NCI-H187 (cell line): Measurements from ENCODE around the gene EVL.
"Not testable (repeated sequence)": the region's sequence is repeated elsewhere in the genome, so short reads cannot be mapped to it uniquely, and the experiment has no call there.

Source experiments
- DNase-seq, 2 experiments: peaks; one replicate each; lab custom pipeline; 2025; lab: John Stamatoyannopoulos, UW

The EVL gene

DNA sequence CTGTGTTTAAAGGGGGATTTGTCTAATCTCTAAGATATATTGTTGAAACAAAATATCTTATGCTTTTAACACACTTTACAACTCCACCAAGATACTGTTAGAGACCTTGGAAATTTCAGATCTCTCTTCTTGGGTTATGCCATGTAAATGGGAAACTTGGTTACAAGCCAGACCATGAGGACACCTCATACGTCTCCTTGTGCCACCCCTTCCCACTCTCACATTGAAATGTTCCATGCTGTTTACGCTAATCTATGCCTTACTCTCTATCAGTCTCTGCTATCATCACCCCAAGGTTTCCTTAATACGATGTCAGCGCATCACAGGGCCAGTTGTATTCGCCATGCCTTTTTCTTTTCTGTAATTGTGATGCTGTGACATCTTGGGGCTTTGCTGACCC lies 107.6 kb downstream of the EVL start:
- no peak for DNase-seq

DNA sequence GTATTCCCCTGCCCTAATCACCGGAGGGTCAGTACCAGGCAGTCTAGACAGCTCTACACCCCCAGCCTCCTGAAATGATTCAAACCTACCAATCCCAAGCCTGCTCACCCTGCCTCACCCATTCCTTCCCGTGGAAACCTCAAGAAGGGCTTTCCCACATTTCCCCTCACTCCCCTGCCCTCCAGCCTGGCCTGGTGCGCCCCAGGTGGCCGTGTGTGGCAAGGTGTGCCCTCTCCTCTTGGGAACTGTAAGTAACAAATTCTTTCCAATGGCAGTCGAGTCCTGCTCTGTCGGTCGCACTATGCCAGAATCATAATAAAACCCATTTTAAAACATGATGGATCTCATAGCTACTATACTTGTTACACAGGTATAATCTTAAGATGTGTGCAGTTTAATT lies 108.1 kb downstream of the EVL start:
- DNase-seq, result no peak

DNA sequence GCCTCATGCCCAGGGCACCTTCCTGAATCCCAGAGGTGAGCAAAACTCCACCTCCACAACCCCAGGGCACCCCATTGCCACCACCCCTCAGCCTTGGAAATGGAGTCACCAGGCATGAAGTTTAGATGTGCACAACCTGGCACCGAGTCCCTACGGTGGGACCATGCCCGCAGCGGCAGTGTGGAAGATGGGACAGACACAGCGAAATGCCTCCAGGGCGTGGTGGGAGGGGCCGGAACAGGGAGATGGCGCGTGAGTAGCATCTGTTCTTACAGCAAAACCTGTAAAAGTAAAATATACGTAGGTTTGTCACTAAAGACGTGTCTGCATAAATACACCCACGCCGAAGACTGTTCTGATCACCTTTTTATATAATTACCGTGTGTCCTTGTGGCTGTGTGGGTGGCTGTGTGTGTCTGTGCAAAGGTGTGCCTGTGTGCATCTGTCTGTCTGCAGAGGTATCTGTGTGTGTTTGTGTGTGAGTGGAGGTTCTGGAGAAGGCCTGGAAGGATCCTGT lies 111.6 kb downstream of the EVL start:
- DNase-seq, result no peak

DNA sequence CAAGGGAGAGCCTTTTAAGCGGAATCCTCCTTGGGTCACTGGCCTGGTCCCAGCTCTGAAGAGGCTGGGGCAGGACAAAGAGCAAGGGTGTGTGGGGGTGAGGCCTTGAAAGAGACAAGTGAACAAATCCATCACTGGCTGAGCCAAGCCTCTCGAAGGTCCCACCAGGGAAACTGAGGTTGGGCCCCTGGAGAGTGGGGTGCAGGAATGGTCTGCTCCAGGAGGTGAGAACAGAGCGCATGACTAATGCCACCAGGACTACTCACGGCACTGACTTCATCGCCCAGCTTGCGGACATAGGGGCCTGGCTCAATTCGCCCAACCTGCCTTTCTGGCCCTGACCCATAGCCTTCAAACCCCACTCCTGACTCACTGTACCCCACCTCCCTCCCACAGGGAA lies 113.5 kb downstream of the EVL start:
- no peak for DNase-seq

DNA sequence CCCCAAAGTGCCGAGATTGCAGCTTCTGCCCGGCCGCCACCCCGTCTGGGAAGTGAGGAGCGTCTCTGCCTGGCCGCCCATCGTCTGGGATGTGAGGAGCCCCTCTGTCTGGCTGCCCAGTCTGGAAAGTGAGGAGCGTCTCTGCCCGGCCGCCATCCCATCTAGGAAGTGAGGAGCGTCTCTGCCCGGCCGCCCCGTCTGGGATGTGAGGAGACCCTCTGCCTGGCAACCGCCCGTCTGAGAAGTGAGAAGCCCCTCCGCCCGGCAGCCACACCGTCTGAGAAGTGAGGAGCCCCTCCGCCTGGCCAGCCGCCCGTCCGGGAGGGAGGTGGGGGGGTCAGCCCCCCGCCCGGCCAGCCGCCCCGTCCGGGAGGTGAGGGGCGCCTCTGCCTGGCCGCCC lies 115.4 kb downstream of the EVL start:
- DNase-seq, result not testable (repeated sequence)

DNA sequence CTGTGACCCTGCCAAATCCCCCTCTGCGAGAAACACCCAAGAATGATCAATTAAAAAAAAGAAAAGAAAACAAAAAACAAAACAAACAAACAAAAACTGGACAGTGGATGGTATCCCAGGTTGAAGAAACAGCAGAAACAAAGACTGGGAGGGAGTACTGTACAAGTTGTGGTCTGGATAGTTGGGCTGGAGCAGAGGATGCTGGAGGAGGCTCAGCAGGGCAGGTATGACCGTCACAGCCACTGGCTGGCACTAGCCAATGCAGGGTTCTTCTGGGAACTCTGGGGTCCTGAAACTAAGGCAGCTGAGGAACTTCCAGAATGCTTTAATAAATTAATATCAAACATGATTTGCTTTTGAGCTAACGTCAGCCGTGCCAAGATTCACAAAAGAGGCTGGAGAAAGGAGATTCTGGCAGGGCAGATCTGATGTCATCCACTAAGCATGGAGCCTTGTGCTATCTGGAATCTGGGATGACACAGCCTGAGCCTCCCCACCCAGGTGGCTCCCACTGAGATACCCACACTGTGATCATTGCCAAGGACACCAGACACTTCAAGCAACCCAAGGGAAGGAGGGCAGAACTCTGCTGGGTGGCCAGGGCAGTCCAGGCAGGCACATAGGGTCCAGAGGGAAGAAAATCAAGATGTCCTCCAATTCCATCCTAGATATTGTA lies 116.8 kb downstream of the EVL start:
- DNase-seq, result not testable (repeated sequence)

DNA sequence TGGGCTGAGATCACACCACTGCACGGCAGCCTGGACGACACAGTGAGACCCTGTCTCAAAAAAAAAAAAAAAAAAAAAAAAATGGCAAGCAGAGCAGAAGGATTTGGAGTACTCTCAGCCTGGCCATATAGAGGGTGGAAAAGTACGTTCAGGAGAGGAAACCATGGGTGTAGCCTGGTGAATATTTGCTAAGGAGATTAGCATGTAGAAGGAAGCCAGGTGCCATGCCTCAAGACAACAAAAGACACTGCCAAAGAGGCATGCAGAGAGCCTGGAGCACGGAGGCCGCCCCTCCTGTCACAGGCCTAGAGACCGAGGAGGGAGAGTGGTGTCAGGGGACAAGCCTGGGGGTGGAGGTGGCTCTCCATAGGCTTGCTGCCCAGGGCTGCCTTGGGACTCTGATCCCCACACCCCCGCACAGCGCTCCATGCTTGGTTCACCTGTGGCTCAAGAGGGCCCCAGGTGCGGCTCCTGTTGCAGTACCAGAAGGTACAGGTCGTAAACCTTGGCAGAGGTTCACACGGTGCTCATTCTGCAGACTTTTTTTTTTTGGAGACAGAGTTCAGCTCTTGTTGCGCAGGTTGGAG lies 122.1 kb downstream of the EVL start:
- DNase-seq, result peak; percentile 33 to 39

DNA sequence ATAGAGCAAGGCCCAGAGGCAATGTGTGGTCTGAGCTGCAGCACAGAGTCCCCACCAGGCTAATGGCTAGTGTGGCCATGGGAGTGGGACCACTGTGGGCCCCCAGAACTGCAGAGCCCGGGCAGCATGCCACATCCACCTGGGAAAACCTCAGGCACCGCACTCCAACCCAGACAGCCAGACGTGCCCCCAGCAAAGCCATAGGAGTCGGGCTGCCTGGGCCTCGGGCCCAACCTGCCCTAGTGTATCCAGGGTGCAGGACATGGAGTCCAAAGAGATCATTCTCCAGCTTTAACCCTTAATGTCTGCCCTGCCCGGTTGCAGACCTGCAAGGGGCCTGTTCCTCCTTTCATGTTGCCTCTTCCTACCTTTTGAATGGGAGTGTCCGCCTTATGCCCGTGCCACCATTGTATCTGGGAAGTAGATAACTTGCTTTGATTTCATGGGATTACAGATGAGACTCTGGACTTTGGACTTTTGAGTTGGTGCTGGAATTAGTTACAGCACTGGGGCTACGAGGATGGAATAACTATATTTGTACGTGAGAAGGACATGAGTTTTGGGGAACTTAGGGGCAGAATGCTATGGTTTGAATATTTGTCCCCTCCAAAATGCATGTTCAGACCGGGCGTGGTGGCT lies 123.3 kb downstream of the EVL start:
- DNase-seq, result no peak

DNA sequence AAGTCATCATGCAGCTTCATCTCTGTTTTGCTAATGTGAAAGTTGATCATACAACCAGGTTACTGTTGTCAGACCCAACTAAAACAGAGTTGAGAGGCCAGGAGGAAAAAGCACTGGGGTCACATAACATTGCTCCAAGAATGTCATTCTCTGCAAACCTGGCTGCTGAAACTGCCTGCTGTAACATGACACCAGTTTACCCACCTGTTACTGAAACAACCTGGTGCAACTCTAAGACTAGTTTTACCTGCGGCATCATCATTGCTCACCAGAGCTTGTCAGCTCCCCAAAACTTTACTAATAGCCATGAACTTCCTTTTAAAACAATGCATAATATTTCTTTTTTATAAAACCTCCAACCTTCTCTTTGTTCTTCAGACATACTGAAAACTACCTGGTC lies 124.9 kb downstream of the EVL start:
- no peak for DNase-seq

DNA sequence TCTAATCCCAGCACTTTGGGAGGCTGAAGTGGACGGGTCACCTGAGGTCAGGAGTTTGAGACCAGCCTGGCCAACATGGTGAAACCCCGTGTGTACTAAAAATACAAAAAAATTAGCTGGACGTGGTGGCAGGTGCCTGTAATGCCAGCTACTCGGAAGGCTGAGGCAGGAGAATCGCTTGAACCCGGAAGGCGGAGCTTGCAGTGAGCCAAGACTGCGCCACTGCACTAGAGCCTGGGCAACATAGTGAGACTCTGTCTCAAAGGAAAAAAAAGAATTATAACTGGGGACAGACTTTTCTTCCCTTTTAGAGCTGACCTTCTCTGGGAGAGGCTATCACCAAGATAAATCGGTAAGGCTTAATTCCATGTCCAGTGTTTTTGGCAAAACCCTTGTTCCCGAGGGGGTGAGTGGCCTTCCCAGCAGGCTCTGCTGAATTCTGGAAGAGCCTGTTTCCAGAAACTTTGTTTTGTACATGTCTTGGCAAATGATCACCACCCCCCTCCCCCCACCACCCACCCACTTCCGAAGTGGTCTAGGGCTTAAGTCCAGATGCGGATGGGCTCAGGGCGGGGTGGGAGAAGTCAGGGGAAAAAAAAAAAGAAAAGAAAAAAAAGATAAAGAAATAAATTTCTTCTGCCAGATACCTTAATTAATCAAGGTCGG lies 126.5 kb downstream of the EVL start:
- no peak for DNase-seq

DNA sequence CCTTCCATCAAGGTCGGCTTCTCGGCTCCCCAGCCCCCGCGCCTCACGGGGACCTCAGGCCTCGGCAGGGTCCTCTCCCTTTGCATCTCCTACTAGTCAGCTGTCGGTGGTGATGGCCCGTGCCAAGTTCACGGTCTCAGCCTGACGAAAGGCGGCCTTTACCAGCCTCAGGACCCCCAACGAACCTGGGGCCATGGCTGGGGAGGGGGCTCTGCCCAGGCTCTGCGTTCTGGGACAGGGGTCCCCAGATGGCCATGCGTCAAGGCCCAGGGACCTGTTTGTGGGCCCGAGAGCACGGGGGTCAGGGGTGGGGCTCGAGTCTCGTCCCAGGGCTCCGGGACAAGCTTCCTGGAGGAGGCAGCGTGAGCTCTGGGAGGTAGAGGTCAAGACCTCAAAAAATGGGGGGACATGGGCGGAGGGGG lies 127.0 kb downstream of the EVL start:
- DNase-seq, result no peak

DNA sequence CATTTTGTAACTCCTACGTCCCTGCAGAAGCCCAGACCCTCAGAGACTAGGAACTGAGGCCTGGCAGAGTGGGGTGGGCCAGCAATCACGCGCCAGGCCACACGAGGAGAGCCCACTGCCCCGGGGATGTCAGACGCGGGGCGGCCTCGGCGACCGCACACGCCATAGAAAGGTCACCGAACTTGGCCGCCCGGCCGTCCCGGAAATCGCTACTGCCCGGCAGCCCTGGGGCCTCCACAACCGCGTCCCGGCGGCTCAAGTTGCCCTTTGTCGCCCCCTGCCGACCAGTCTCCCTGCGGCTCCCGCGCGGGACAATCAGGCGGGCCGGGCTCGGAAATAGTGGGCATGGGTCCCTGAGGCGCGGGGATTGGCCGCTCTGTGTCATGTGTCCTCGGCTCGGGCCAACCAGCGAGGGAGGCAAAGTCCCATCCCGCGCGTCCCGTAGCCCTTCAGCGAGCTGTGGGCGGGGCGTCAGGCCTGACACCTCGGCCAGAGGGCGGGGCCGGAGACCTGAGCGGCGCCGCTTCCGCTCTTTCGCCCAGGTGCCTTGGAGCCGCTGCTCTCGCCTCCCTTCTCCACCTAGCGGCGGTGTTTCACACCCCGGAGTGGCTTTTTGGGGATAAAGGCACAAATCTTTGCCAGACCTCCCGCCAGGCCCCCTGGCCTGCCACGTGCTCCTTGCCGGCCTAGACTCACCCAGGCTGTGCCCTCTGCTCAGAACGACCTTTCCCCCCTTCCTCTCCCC lies 127.6 kb downstream of the EVL start:
- DNase-seq, result peak; percentile 99 to 100
